H1 (cell line): Measurements from ENCODE around the gene EZH2. TPM values are rescaled to one million over a fixed set of nuclear protein-coding genes. Genes with fewer than 3 reads are reported as not detected.

Source experiments
- CHD7 ChIP-seq: fragments of 300-600 bp; sonication (generic); IDR thresholded peaks from 2 replicates; pipeline ENCODE4 v1.7.1; 2012; ENCODE audit warnings: low read length, moderate library complexity, mild to moderate bottlenecking, inconsistent platforms; ENCODE audit not compliant: insufficient replicate concordance
- EP300 ChIP-seq, 2 experiments: IDR thresholded peaks; 1 replicate in 1 of 2; 2 replicates in 1 of 2; pipeline ENCODE4 v1.6.1; 2011 to 2012; ENCODE audit warnings: low read depth in 2 of 2, low read length in 2 of 2, mild to moderate bottlenecking in 2 of 2, borderline replicate concordance in 1 of 2, inconsistent platforms in 1 of 2, moderate library complexity in 1 of 2
- RNF2 ChIP-seq: fragments of 200-900, 300-1000 bp; sonication (generic); IDR thresholded peaks from 2 replicates; pipeline ENCODE4 v1.7.1; 2016; ENCODE audit warnings: borderline replicate concordance, low read depth, mild to moderate bottlenecking, antibody characterized with exemption, low read length; ENCODE audit not compliant: poor library complexity, severe bottlenecking; ENCODE audit errors: missing control alignments
- SP1 ChIP-seq: IDR thresholded peaks from 2 replicates; pipeline ENCODE4 v1.6.1; 2011; ENCODE audit warnings: low read depth, low read length
- YY1 ChIP-seq: IDR thresholded peaks from 2 replicates; pipeline ENCODE4 v1.6.1; 2011; ENCODE audit warnings: low read depth, mild to moderate bottlenecking, low read length
- polyA plus RNA-seq, 7 experiments: library from polyadenylated mRNA; depleted of rRNA in 3 of 7; stranded (reverse) in 5 of 7; unstranded in 2 of 7; fragments of >200 nt in 5 of 7; fragments of 200-250 nt in 2 of 7; gene quantifications; 1 replicate in 5 of 7; 2 replicates in 1 of 7; 4 replicates in 1 of 7; pipeline versions ENCODE4 v1.2.1 to v1.2.3, GENCODE V29; 2011 to 2013; ENCODE audit warnings: missing spikeins in 2 of 7, mixed read lengths in 2 of 7
- total RNA-seq: library from RNA; stranded (reverse); fragmentation: NEBNext Ultra II Directional; extraction: Animal tissue kit (Norgen Biotek cat#: 25700); gene quantifications from 2 replicates; pipeline ENCODE4 v1.2.1, GENCODE V29; 2021

EZH2 gene
- total and polyA plus RNA-seq, 2 of the 8 experiments (the other 6 are each of a cell fraction or from before 2014, with no cell fraction given) = 28.9 to 49.0 TPM

DNA sequence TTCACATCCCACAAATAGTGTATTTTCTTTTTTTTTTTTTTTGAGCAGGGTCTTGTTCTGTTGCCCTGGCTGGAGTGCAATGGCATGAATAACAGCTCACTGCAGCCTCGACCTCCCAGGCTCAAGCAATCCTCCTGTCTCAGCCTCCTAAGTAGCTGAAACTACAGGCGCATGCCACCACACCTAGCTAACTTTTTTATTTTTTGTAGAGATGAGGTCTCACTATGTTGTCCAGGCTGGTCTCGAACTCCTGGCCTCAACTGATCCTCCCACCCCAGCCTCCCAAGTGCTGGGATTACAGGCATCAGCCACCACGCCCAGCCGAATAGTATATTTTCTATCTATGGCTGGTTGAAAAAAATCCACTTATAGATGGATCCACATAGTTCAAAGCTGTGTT, 12.5 kb downstream of the EZH2 start (continued):
- TF ChIP-seq CHD7 (no peak), RNF2 (no peak), YY1 (no peak), EP300 (IDR thresholded peaks at IDR 0.05; ENCODE audit: borderline replicate concordance in 1 of 2, low read depth in 2 of 2, low read length in 2 of 2) (no peak), SP1 (no peak)
